ENCODE data around the gene GPR55. TPM values are rescaled to one million over a fixed set of nuclear protein-coding genes. Genes with fewer than 3 reads are reported as not detected.

GPR55 gene
- total RNA-seq, 1 experiment from 2014 or later, result not detected

DNA sequence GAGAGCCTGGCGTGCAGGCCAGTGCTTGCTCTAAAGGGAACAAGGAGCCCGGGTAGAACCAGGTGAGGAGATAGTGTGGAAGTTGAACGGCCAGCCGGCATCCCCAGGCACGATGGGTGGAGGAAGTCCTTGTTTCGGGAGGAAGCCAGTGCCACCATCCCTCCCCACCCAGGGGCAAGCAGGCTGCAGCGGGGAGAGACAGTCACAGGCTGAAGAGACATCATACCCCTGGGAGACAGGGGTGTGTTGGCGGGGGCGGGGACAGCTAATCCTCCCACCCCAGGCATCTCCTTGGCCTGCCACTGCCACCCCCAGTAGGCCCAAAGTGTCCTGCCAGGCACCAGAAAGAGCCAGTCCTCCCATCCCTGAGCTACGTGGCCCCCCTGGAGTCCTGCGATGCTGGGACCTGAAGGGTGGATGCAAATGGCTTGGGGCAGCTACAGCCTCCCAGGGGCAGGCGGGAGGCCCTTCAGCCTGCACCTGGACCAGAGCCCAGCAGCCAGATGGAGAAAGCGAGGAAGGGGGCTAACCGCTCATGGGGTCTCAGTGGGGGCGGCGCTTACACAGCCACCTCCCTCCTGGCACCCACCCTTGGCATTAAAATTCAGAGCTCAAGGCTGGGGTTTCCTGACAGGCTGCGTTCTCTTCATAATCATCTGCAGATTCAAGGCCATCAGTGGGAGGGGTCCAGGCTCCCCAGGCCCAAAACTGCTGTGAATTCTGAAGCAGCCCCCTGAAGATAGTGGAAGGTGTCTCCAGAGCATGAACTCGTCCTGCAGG lies 14.8 kb upstream of the GPR55 start (continued):
- no peak for TF ChIP-seq ZNF274 (IDR thresholded peaks at IDR 0.05; ENCODE audit: low read depth, low read length)

DNA sequence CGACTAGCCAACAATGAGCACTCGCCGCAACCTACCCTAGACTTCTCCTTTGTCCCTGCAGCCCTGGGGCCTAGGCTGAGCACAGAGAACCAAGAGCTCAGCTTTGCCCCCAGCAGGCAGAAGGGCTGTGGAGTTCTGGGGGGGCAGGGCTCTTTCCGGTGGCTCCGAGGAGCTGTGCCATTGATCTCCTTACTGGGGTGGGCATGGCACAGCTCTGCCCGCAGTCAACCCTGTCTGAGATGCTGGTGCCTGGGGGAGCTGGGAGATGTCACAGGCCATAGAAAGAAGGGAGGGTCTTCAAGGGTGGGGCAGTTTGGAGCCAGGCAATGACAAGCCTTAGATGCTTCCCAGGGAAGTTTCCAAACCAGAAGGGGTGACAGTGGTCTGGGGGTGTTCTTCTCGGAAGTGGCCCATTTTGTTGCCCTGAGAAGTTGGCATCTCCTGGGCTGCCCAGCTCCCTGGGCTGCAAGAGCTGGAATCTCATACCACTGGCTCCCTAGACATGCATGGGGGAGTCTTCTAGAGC lies 14.1 kb upstream of the GPR55 start:
- POLR2A ChIA-PET, result no interaction called here
- H2AFZ ChIP-seq (ENCODE audit: low read depth, low read length, poor library complexity, severe bottlenecking), result no peak overlapping the region
- no TSS peak for BruUV-seq (replicated peaks)
- H4K20me1 ChIP-seq (ENCODE audit: insufficient read depth), result no peaks in the 10 kb centered on the region
- H3K27me3 ChIP-seq (ENCODE audit: insufficient read depth, low read length), result no peaks in the 10 kb centered on the region
- no peaks in the 10 kb centered on the region for H3K36me3 ChIP-seq (ENCODE audit: control insufficient read depth in 1 of 2, insufficient read depth in 2 of 2, low read length in 2 of 2)
- no peaks in the 10 kb centered on the region for H3K9me2 ChIP-seq (ENCODE audit: insufficient read depth)
- H3K79me2 ChIP-seq (ENCODE audit: insufficient read depth, low read length), result no peaks in the 10 kb centered on the region
- H3K27ac ChIP-seq (ENCODE audit: low read depth, low read length), result no peak overlapping the region
- H3K9ac ChIP-seq (ENCODE audit: low read length), result no peak overlapping the region
- H3K4me3 ChIP-seq (replicated peaks in 1 of 2; ENCODE audit: low read depth in 1 of 2, low read length in 2 of 2), result no peak overlapping the region
- CTCF ChIA-PET, result no interaction called here
- no peak overlapping the region for H3K4me2 ChIP-seq (ENCODE audit: low read length)
- DNase-seq (ENCODE audit: low read depth, low spot score), result no peak
- no peaks in the 10 kb centered on the region for H3K4me1 ChIP-seq (ENCODE audit: control insufficient read depth in 1 of 2, insufficient read depth in 2 of 2, low read length in 2 of 2)
- H3K9me3 ChIP-seq (ENCODE audit: control insufficient read depth in 1 of 2, insufficient read depth in 1 of 2, low read depth in 1 of 2, low read length in 2 of 2), result peaks cover 3 to 5% of the 10 kb centered on the region in 2 experiments; a peak in 2 of 4 replicates
- RAD21 ChIA-PET (ENCODE audit: low non-redundant PET in 1 of 2, low total read pairs in 2 of 2, uncharacterized antibody in 2 of 2, unreplicated experiment in 2 of 2), result no interaction called here
- ATAC-seq, result no peak
- no peak for TF ChIP-seq FOSL1 (IDR thresholded peaks at IDR 0.05; ENCODE audit: low read depth)
- no peak for TF ChIP-seq POLR2A (IDR thresholded peaks at IDR 0.05; ENCODE audit: borderline replicate concordance, extremely low read depth, insufficient read depth, insufficient read length)
- TF ChIP-seq, protein P1, sequence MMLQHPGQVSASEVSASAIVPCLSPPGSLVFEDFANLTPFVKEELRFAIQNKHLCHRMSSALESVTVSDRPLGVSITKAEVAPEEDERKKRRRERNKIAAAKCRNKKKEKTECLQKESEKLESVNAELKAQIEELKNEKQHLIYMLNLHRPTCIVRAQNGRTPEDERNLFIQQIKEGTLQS (IDR thresholded peaks at IDR 0.05), result no peak
- TF ChIP-seq, protein P2, sequence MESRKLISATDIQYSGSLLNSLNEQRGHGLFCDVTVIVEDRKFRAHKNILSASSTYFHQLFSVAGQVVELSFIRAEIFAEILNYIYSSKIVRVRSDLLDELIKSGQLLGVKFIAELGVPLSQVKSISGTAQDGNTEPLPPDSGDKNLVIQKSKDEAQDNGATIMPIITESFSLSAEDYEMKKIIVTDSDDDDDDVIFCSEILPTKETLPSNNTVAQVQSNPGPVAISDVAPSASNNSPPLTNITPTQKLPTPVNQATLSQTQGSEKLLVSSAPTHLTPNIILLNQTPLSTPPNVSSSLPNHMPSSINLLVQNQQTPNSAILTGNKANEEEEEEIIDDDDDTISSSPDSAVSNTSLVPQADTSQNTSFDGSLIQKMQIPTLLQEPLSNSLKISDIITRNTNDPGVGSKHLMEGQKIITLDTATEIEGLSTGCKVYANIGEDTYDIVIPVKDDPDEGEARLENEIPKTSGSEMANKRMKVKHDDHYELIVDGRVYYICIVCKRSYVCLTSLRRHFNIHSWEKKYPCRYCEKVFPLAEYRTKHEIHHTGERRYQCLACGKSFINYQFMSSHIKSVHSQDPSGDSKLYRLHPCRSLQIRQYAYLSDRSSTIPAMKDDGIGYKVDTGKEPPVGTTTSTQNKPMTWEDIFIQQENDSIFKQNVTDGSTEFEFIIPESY (IDR thresholded peaks at IDR 0.05; ENCODE audit: extremely low read depth, insufficient replicate concordance, low read length), result no peak
- no peak for TF ChIP-seq POLR2AphosphoS5 (IDR thresholded peaks at IDR 0.05; ENCODE audit: low read depth, low read length)
- TF ChIP-seq ELF1 (IDR thresholded peaks at IDR 0.05; ENCODE audit: borderline replicate concordance, low read depth), result no peak
- TF ChIP-seq CBX3 (IDR thresholded peaks at IDR 0.05; ENCODE audit: low read depth), result no peak
- intact Hi-C loops (cut with micrococcal nuclease), result no loop called here

Measured in HCT116 (cell line).